Measurements from ENCODE around the gene COMMD4.

DNA sequence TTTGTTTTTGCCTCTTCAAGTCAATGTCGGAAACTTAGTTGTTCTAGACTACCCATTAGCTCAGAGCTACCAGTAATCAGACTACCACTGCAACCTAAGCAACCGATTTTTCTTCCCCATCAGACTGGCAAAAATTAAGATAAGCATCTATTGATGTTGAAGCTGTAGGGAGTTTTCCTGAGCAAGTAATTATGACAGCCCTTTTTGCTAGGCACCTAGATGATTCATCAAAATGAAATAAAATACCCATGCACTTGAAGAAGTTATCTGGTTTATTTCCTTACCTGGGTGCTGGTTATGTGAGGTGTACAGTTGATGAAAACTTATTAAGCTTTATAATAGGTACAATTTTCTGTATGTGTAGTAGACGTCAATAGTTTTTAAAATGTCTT, 554 bp upstream of the COMMD4 start:
- TF ChIP-seq EP300 (IDR thresholded peaks at IDR 0.05) (no peak), POLR2AphosphoS5 (IDR thresholded peaks at IDR 0.05) (no peak)

Measured in suprapubic skin (tissue), 4 donors.